ENCODE measurements around the gene TMEM117.
"Not testable (repeated sequence)": the region's sequence is repeated elsewhere in the genome, so short reads cannot be mapped to it uniquely, and the experiment has no call there.

The TMEM117 gene

GRCh38 chr12:44031472-44032185, 195.7 kb downstream of the TMEM117 start:
- DNase-seq: no peak

DNA sequence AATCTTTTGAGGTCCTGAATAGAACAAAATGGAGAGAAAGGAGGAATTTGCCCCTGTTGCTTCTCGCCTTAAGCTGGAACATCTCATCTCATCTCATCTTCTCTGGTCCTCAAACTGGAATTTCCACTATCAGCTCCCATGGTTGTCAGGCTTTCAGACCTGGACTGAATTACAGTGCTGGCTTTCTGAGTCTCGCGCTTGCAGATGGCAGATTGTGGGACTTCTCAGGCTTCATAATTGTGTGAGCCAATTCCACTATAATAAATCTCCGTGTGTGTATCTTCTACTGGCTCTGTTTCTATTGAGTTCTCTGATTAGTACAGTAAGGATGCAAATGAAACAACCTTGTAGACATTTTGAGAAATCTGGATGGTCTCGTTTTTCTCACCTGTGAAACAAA, 199.0 kb downstream of the TMEM117 start:
- no peak for DNase-seq

GRCh38 chr12:44036875-44037443, 201.1 kb downstream of the TMEM117 start:
- DNase-seq: no peak

DNA sequence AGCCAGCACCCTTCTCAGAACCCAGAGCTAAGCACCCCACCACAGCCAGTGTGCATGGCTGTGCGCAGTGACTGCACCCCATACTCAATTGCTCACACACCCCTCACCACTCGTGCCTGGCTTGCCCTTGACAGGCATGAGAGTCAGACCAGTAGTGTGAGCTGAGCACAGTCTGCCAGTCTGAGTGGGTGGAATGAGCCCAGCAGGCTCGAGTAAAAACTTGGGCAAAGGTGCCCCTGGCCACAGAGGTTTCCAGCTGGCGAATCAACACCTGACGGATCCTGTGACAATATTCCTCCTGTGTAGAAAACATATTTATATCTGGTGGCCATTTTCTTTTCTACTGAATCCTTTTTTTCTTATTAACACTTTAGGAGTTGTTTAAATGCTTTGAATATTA, 202.5 kb downstream of the TMEM117 start:
- DNase-seq: no peak

GRCh38 chr12:44044491-44044890, 208.6 kb downstream of the TMEM117 start:
- not testable (repeated sequence) for DNase-seq

GRCh38 chr12:44046732-44047417, 211.0 kb downstream of the TMEM117 start:
- DNase-seq: no peak

GRCh38 chr12:44052554-44052953, 216.7 kb downstream of the TMEM117 start:
- DNase-seq: no peak

DNA sequence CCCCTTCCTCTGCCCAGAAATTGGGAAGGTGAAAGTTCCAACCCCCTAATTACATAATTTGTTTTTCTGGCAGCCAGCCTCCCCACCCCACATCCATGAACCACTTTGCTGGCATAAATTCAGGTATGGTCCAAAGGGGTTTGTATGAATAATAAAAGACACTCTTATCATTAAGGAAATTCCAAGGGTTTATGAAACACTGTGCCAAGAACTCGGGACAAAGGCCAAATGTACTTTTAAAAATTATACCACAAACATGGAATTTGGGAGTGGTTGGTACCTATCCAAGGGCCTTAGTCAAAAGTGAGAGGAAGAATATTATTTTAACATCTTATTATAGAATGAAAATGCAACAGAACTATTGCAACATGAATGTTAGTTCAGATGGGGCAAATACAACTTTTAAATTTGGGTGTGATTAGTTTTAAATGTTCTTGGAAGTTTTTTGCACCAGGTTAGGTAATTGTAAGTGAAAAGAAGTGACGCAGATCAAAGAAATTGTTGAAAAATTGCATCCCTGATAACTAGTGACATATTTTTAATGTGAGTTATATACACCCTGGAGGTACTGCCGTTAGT, 217.8 kb downstream of the TMEM117 start:
- no peak for DNase-seq

- DNase-seq: no peak
These were observed 218.4 kb downstream of the TMEM117 start for GRCh38 chr12:44054281-44054680.

DNA sequence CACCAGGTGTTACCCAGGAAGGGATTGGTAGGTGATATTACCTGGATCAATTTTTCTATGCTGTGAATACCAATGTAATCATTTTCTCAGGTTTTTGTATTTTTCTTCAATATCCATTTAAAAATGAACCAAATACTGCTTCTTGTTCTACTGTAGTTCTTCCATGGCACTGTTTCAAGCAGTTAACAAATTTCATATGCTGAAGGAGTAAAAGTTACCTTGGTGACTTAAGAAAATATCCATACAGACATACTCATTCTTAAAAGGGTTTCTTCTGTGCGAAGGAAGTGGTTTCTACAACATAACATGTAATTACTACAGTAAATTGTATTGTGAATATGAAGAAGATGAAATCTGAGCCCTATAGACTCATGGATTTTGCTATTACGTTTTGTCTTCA, 222.5 kb downstream of the TMEM117 start:
- DNase-seq: no peak

- no peak for DNase-seq
These were observed 223.6 kb downstream of the TMEM117 start for GRCh38 chr12:44059476-44059875.

DNA sequence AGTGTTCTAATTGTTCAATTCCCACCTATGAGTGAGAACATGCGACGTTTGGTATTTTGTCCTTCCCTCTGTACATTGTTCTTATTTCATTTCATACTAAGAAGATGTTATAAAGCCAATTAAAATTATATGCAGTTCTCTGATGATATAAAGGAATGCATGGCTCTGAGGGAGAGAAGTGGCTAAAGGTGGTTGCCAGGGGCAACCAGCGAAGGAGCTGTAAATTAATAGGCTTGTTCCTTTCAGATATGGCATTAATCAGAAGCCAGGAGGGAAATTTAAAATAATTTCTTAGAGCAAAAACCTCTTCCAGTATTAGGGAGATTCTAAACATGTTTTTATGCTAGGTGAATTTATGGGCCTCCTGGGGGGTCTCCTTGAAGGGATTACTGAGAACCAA, 227.8 kb downstream of the TMEM117 start:
- no peak for DNase-seq

DNA sequence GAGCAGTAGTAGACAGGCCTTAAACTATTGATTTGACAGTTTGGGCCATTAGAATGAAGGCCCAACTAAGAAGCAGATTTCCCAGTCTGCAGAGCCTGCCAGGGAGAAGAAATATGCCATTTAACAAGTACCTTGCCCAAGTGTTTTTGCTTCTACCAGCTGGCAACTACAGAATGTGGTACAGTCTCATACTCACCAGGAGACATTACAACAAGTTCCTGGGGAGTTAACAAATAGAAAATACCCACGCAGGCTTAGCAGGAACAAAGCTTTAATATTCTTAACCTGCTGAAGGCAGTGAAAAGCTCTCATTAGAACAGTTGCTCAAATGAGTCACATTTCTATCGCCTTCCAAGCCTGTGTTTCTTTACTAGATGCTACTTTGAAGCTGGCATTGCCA, 241.0 kb downstream of the TMEM117 start:
- DNase-seq: no peak

DNA sequence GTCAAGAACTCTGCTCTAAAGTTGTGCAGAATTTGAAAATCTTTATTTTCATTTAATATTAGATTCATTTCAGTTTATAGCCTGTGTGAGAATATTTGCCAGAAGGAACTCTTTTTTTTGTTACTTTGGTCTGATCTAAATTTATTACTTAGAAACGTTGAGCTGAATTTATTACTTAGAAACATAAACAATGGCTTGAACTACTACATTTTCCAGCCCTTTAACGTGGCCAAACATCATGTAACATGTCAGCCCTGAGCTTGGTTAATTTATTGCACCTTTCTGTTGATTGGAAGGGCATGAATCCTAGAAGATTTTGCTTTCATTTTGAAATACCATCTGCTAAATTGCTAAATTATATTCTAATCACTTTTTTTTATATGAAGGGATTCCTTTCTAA, 241.4 kb downstream of the TMEM117 start:
- no peak for DNase-seq

DNA sequence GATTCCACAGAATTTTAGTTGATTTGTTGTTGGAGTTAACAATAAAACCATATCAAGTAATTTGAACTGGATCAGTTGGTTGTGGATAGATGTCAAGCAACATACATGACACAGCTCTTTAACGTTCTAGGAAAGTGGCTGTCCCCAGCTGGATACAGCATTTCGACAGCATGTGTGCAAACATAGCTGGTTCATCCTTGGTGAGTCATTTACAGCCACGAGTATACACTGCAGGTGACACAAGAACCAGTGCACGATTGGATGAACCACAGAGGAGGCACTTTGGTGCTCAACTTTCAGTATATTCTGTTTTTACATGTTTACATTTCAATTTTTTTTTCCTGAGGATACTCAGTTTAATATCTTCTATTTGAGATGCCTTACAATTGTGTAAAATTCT, 242.4 kb downstream of the TMEM117 start:
- DNase-seq: no peak

DNA sequence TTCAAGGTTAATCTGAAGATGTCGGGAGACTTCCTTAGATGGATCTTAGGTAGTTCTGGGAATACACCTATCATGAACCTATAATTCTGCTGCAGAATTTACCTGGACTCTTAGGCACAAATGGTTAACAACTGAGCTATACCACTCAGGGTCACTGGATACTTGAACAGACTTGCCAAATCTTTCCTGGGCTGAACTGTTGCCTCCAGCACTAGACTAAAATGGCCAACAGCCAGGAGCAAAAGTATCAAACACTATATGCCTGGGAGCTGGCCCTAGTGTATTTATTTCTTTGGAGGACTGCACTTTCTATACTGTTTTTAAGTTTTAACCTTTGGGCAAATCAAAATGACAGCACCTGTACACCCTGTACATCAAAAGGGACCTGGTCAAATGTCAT, 252.8 kb downstream of the TMEM117 start:
- DNase-seq: no peak

DNA sequence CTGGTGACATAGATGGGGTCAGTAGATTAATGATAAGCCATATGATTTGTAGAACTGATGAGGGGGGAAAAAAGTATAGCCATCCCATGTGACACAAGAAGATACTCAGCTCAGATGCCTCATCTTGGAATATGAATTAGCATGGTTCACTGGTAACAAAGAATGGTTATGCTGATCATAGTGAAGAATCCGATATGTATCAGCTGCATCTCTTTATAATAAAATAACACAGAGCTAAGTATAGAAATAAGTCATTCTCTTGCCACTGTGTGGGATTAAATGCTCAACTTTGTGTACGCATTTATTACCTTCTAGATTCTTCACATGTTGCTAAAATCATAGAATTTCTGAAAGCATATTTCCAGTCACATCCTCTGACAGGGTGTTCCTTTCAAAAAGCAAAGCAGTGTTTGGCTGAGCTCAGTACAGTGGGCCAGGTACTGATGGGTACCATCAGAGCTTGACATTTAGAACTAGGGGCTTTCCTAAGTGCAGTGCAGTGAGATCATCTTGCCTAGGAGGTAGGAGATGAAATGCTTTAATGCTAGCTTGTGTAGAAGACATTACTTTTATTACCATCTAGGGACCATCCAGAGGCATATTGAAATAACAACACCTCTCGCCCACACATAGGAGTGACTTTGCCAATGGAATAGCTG, 256.2 kb downstream of the TMEM117 start:
- no peak for DNase-seq

DNA sequence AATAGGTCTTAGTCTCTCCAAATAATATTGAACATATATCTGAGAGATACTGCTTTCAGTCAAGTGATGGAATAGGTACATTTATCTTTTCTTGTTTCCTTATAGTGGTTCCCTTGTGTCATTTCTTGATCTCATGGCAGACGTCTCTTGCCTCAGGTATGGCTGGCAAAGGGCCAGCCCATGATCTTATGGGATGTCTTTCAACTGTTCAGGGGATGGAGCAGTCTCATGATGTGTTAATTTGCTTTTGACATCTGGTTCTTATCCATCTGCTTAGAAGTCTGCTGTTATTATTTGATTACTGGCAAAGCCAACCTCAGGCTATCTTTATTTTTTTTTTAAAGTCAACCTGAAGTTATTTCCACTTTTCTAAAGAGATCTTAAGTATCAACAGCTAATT, 262.9 kb downstream of the TMEM117 start:
- no peak for DNase-seq

GRCh38 chr12:44099486-44099885, 263.6 kb downstream of the TMEM117 start:
- no peak for DNase-seq

GRCh38 chr12:44100264-44100663, 264.4 kb downstream of the TMEM117 start:
- DNase-seq: no peak

DNA sequence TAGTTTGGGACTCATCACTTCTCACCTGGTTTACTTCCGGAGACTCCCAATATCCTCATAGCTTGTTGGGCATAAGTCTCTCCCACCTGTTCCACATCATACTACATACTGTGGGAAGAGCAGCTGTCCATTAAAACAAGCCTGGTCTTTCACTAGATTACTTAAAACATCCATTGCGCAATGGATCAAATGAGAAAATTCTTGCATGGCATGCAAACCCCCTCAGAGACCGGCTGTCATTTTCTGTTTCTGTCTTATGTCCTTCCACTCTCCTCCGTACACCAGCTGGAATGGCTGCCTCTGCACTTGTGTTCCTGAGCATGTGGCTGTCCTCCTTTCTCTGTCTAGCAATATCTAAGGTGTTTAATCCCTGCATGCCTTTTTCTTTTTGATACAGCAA, 265.6 kb downstream of the TMEM117 start:
- DNase-seq: no peak

GRCh38 chr12:44114906-44115305, 279.0 kb downstream of the TMEM117 start:
- no peak for DNase-seq

GRCh38 chr12:44117337-44117736, 281.5 kb downstream of the TMEM117 start:
- DNase-seq: no peak

- DNase-seq: no peak
These were observed 283.1 kb downstream of the TMEM117 start for GRCh38 chr12:44118946-44119345.

All from midbrain (tissue), 1 donor.